HG02623 (cell line): Measurements from ENCODE around the gene ZNF8.
"Not testable (repeated sequence)": the region's sequence is repeated elsewhere in the genome, so short reads cannot be mapped to it uniquely, and the experiment has no call there.

Experiments used
- ATAC-seq: cut with Tn5 transposase; IDR thresholded peaks from one replicate; pipeline ENCODE4 v1.9.1; 2021; ENCODE audit warnings: moderate library complexity; ENCODE audit not compliant: unreplicated experiment

Gene ZNF8

DNA sequence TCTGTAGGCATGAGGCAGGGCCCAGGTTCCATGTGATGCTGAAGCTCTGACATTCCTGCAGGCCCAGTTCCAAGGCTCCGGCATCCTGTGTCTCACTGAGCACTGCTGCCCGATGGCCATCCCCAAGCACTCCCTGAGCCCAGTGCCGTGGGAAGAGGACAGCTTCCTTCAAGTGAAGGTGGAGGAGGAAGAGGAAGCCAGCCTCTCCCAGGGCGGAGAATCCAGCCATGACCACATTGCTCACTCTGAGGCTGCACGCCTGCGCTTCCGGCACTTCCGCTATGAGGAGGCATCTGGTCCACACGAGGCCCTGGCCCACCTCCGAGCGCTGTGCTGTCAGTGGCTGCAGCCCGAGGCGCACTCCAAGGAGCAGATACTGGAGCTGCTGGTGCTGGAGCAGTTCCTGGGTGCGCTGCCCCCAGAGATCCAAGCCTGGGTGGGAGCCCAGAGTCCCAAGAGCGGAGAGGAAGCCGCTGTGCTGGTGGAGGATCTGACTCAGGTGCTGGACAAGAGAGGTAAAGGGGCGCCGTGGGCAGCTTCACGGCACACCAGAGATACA, 56.0 kb downstream of the ZNF8 start:
- ATAC-seq: no peak

- ATAC-seq: no peak
Measured at GRCh38 chr19:58335630-58336029, 56.9 kb downstream of the ZNF8 start.

- no peak for ATAC-seq
Measured at GRCh38 chr19:58336216-58336615, 57.5 kb downstream of the ZNF8 start.

GRCh38 chr19:58336820-58337219, 58.1 kb downstream of the ZNF8 start:
- no peak for ATAC-seq

- no peak for ATAC-seq
Measured at GRCh38 chr19:58338336-58338735, 59.6 kb downstream of the ZNF8 start.

GRCh38 chr19:58338825-58339558, 60.2 kb downstream of the ZNF8 start:
- ATAC-seq: no peak

- ATAC-seq: no peak
Measured at GRCh38 chr19:58345558-58345957, 66.8 kb downstream of the ZNF8 start.

- peak; percentile 85 for ATAC-seq
Measured at GRCh38 chr19:58346961-58347929, 68.5 kb downstream of the ZNF8 start.

- ATAC-seq: not testable (repeated sequence)
Measured at GRCh38 chr19:58348080-58348479, 69.3 kb downstream of the ZNF8 start.

DNA sequence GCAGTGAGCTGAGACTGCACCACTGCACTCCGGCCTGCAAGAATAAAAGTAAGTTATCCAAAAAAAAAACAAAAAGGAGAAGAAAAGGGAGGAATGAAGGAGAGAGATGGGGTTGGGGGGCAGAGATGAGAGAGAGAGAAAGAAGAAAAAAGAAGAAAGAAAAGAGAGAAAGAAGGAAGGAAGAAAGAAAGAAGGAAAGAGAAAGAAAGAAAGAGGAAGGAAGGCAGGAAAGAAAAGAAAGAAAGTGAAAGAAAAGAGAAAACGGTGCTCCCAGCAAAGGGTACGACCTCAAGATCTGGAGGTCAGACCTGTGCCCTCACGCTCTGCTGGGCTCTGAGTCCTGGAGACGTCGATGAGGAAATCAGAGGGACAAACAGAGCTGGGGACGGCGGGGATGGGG, 70.8 kb downstream of the ZNF8 start:
- no peak for ATAC-seq

- no peak for ATAC-seq
Measured at GRCh38 chr19:58350001-58350861, 71.5 kb downstream of the ZNF8 start.

GRCh38 chr19:58350871-58351557, 72.3 kb downstream of the ZNF8 start:
- no peak for ATAC-seq

DNA sequence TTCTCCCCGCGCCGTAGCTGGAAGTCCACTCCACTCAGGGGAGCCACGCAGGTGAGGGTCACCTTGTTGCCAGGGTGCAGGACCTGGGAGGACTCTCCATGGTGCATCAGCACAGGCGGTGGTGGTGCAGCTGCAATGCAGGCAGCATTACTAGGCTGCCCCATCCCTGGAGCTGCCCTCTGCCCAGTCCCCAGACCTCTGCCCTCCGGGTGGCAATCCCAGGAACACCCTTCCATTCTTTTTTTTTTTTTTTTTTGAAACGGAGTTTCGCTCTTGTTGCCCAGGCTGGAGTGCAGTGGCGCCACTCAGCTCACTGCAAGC, 72.8 kb downstream of the ZNF8 start:
- ATAC-seq: no peak

DNA sequence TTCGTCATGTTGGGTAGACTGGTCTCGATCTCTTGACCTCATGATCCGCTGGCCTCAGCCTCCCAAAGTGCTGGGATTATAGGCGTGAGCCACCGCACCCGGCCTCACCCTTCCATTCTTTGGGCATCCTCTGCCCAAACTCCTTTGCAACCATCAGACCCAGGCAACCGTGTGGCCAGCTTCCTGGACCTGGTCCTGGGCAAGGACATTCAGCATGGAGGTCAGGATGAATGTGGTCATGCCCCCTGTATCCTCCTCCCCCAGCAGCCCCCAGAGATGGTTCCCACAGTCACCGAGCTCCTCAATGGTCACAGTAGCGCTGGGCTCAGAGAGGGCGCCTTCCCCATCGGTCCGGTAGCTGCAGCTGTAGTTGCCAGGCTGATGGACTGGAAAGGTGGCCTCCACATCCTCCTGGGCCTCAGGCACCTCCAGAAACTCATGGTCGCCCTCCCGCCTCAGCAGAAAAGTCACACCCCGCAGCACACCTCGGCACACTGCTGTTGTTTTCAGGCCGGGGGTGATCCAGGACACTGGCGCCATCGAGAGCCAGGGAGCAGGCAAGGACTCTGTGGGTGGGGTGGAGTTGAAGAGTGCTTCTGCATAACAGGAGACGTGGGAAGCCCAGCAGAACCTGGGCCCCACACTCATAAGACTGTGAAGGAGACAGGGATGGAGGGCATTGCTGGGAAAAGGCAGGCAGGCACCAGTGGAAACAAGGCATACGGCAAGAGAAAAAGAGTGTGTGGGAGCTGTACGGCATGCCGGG, 73.4 kb downstream of the ZNF8 start:
- ATAC-seq: no peak
